ENCODE data around the gene DGKG.

DNA sequence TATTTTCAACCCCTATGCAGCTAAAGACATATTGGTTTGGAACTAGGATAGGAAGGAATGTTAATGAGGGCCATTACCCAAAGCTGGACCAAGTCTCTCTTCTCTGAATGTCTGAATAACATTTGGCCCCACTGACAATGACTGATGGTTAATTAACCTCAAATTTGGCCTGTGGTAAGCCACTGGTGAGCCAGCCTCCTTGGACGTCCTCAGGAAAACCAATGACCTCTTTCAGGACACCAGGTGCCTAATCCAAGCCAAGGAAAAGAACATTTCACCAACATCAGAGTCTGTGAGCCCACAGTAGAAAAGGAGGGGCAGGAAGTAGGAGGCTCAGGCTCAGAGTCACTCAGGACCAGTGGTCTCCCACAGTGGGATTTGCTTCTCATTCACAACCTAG lies 196.7 kb downstream of the DGKG start:
- TF ChIP-seq CTCF (IDR thresholded peaks at IDR 0.05) (no peak), EP300 (IDR thresholded peaks at IDR 0.05) (no peak), POLR2A (IDR thresholded peaks at IDR 0.05) (no peak), POLR2AphosphoS5 (IDR thresholded peaks at IDR 0.05) (no peak)
